ENCODE data around the gene IL17RD.

IL17RD gene

GRCh38 chr3:57164657-57165573, at the start of gene IL17RD:
Gene IL17RD (minus strand): TSS chr3:57165353. CDS start chr3:57165286, 67 bp downstream.
- Mint-ChIP-seq H3K27ac (peak within 1 kb of the TSS in 1 of 2 donors; percentile 19), H3K27me3 (peaks cover 99% of the 10 kb centered on the region), H3K4me3 (peak within 1 kb of the TSS; percentile 90 to 91), H3K9me3 (no peaks in the 10 kb centered on the region), H3K4me1 (peaks cover 9% of the 10 kb centered on the region)
- DNase-seq (peak; percentile 42 to 52), ATAC-seq (peak; percentile 67)

GRCh38 chr3:57206423-57206822, 41.3 kb upstream of the IL17RD start:
- H3K9me3 Mint-ChIP-seq, result no peaks in the 10 kb centered on the region
- ATAC-seq (no peak), DNase-seq (no peak)
- no peaks in the 10 kb centered on the region for H3K4me1 Mint-ChIP-seq
- no peak overlapping the region for H3K4me3 Mint-ChIP-seq
- no peak overlapping the region for H3K27ac Mint-ChIP-seq
- no peaks in the 10 kb centered on the region for H3K27me3 Mint-ChIP-seq

- Mint-ChIP-seq H3K4me3 (no peak within 1 kb of the TSS), H3K27ac (no peak within 1 kb of the TSS), H3K9me3 (no peaks in the 10 kb centered on the region), H3K4me1 (no peaks in the 10 kb centered on the region), H3K27me3 (peaks cover 10% of the 10 kb centered on the region)
- no peak for DNase-seq
- no peak for ATAC-seq
Measured at GRCh38 chr3:57199895-57200297, 34.7 kb upstream of the IL17RD start, which contains the start of gene HESX1. Gene HESX1 (minus strand): TSS chr3:57199978. CDS start chr3:57199918, 60 bp downstream.

- H3K4me1 Mint-ChIP-seq, result no peaks in the 10 kb centered on the region
- H3K27me3 Mint-ChIP-seq, result peaks cover 26% of the 10 kb centered on the region
- no peak overlapping the region for H3K27ac Mint-ChIP-seq
- H3K4me3 Mint-ChIP-seq, result no peak overlapping the region
- no peak for ATAC-seq
- no peaks in the 10 kb centered on the region for H3K9me3 Mint-ChIP-seq
- DNase-seq, result no peak
Measured at GRCh38 chr3:57194641-57195040, 29.5 kb upstream of the IL17RD start.

GRCh38 chr3:57192028-57192427, 26.9 kb upstream of the IL17RD start:
- H3K9me3 Mint-ChIP-seq, result no peaks in the 10 kb centered on the region
- no peak overlapping the region for H3K27ac Mint-ChIP-seq
- no peak overlapping the region for H3K4me3 Mint-ChIP-seq
- H3K4me1 Mint-ChIP-seq, result no peaks in the 10 kb centered on the region
- no peak for ATAC-seq
- no peak for DNase-seq
- peaks cover 24% of the 10 kb centered on the region for H3K27me3 Mint-ChIP-seq

DNA sequence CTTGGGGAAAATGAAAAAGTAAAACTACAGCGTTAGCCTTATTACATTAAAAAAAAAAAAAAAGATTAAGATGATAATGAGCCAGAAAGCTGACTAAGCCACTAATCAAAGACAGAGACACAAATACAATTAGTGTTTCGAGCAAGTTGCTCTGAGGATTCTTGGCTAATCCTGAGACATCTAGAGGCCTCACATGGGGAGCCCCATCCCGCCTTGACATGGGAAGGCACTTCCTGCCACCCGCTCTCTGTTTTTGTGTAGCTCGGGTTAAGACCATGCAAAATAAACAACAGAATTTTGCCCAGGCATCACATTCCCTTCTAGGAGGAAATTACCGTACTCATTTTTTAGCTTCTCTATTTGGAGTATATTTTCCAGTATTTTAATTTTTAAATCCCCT, 19.4 kb upstream of the IL17RD start:
- no peak overlapping the region for H3K27ac Mint-ChIP-seq

DNA sequence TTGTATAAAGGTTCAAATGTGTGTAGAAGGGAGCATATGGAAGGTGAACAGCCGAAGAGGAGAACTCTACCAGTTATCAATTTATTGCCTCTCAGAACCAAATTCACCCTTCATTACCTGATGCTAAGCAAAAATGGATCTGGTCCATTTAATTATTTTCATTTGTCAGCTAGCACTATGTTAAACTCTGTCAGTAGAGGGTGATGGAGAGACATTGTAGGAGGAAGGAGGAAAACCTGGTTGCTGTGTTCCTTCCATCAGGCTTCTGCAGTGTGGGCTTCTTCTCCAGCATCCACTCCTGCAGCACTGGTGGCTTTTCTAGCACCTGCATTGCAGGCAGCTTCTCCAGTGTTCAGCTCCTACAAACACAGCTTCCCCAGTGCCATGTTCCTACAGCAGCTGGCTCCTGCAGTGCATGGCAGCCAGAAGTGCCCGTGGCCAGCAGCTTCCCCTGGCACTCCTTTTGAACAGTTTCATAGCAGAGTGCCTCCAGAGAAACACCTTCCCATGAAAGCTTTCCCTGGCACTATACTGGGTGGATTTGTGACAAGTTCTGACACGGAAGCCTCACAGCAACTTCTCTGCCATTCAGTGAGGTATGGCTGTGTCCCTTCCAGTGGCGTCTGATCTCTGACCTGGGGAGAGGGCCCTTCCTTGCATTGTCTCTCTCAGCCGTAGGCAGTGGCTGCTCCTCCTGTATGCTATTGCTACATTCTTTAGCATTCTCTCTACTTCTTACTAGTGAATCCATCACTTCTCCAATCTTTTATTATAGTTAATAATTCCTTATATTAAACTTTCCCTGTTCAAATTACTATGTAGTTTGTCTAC, 14.6 kb upstream of the IL17RD start:
- no peaks in the 10 kb centered on the region for H3K9me3 Mint-ChIP-seq
- no peaks in the 10 kb centered on the region for H3K4me1 Mint-ChIP-seq
- no peak overlapping the region for H3K27ac Mint-ChIP-seq
- ATAC-seq (peak; percentile 57), DNase-seq (no peak)
- no peak overlapping the region for H3K4me3 Mint-ChIP-seq
- peaks cover 18% of the 10 kb centered on the region for H3K27me3 Mint-ChIP-seq

More for the DNA sequence above, 19.4 kb upstream of the IL17RD start:
- ATAC-seq (no peak), DNase-seq (no peak)
- H3K27me3 Mint-ChIP-seq, result no peaks in the 10 kb centered on the region
- no peaks in the 10 kb centered on the region for H3K9me3 Mint-ChIP-seq
- H3K4me1 Mint-ChIP-seq, result no peaks in the 10 kb centered on the region
- no peak overlapping the region for H3K4me3 Mint-ChIP-seq

DNA sequence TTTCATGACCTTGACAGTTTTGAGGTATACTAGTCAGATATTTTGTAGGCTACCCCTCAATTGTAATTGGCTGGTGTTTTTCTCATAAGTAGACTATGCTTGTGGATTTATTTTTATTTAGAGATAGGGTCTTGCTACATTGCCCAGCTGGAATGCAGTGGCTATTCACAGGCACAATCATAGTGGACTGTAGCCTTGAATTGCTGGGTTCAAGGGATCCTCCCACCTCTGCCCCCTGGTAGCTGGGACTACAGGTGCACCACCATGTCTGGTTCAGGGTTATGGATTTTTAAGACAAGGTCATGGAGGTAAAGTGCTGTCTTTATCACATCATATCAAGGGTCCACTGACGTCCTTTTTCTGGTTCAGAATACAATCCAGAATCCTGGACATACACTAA, 10.9 kb upstream of the IL17RD start:
- Mint-ChIP-seq H3K4me3 (no peak overlapping the region), H3K4me1 (no peaks in the 10 kb centered on the region), H3K9me3 (no peaks in the 10 kb centered on the region), H3K27me3 (peaks cover 40% of the 10 kb centered on the region), H3K27ac (no peak overlapping the region)
- DNase-seq, result no peak
- no peak for ATAC-seq

- peaks cover 6% of the 10 kb centered on the region for H3K4me1 Mint-ChIP-seq
- peaks cover 63% of the 10 kb centered on the region for H3K27me3 Mint-ChIP-seq
- no peak overlapping the region for H3K27ac Mint-ChIP-seq
- no peak for DNase-seq
- no peaks in the 10 kb centered on the region for H3K9me3 Mint-ChIP-seq
- no peak overlapping the region for H3K4me3 Mint-ChIP-seq
- ATAC-seq, result no peak
Measured at GRCh38 chr3:57173687-57174086, 8.5 kb upstream of the IL17RD start.

- H3K4me3 Mint-ChIP-seq, result no peak overlapping the region
- H3K27me3 Mint-ChIP-seq, result peaks cover 74% of the 10 kb centered on the region
- peaks cover 6% of the 10 kb centered on the region for H3K4me1 Mint-ChIP-seq
- DNase-seq, result no peak
- no peaks in the 10 kb centered on the region for H3K9me3 Mint-ChIP-seq
- no peak for ATAC-seq
- no peak overlapping the region for H3K27ac Mint-ChIP-seq
Measured at GRCh38 chr3:57170946-57171345, 5.8 kb upstream of the IL17RD start.

- H3K27me3 Mint-ChIP-seq, result peaks cover 81% of the 10 kb centered on the region
- H3K9me3 Mint-ChIP-seq, result no peaks in the 10 kb centered on the region
- peak overlapping the region; percentile 61 to 80 for H3K4me3 Mint-ChIP-seq
- no peak overlapping the region for H3K27ac Mint-ChIP-seq
- peaks cover 6% of the 10 kb centered on the region for H3K4me1 Mint-ChIP-seq
- ATAC-seq (peak; percentile 90), DNase-seq (peak; percentile 67 to 68)
Measured at GRCh38 chr3:57169872-57170623, 4.9 kb upstream of the IL17RD start.

DNA sequence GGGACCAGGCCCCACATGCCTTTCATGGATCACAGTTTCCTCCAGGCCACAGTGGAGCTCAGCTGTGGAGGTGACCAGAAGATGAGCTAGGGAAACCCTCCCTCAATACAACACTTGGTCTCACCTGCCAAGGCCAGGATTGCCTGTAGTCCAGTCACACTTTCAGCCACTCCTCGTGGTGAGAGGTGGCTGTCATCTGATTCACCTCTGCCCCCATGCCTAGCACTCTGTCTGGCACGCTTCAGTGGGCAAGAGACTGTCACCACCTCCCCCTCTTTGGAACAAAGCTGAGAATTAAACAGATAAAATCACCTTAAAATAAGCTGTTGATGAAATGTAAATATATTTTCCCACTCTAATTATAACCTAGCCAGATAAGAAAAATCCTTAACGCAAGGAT, 4.0 kb upstream of the IL17RD start:
- DNase-seq (no peak), ATAC-seq (no peak)
- no peaks in the 10 kb centered on the region for H3K9me3 Mint-ChIP-seq
- peaks cover 91% of the 10 kb centered on the region for H3K27me3 Mint-ChIP-seq
- H3K27ac Mint-ChIP-seq, result peak overlapping the region in 1 of 2 donors; percentile 20
- H3K4me3 Mint-ChIP-seq, result peak overlapping the region; percentile 21 to 39
- H3K4me1 Mint-ChIP-seq, result peaks cover 11% of the 10 kb centered on the region

DNA sequence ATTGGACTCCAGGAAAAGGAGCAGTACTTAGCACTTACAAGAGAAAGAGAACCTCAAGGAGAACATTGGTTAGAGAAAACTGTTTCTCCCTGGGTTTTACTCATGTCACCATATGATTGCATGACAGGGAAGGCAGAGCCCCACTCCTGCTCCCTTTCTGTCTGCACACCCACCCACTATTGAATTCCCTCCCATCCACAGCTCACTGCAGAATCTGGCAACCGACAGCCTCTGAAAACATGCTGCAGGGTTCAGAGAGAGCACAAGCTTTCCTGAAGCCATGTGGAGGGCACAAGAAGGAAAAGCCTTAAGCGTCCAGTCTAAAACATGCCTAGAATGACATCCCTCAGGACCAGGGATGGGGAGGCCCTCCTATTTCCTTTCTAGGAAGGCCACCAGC, 3.0 kb upstream of the IL17RD start:
- ATAC-seq, result no peak
- H3K4me3 Mint-ChIP-seq, result no peak overlapping the region
- H3K4me1 Mint-ChIP-seq, result peaks cover 15% of the 10 kb centered on the region
- no peak overlapping the region for H3K27ac Mint-ChIP-seq
- peaks cover 91% of the 10 kb centered on the region for H3K27me3 Mint-ChIP-seq
- H3K9me3 Mint-ChIP-seq, result no peaks in the 10 kb centered on the region
- no peak for DNase-seq

GRCh38 chr3:57166660-57167059, 1.5 kb upstream of the IL17RD start:
- no peak for ATAC-seq
- H3K27me3 Mint-ChIP-seq, result peaks cover 96% of the 10 kb centered on the region
- DNase-seq, result no peak
- H3K4me3 Mint-ChIP-seq, result peak overlapping the region; percentile 1 to 13
- H3K4me1 Mint-ChIP-seq, result peaks cover 15% of the 10 kb centered on the region
- no peaks in the 10 kb centered on the region for H3K9me3 Mint-ChIP-seq
- no peak overlapping the region for H3K27ac Mint-ChIP-seq

- DNase-seq, result no peak
- Mint-ChIP-seq H3K9me3 (no peaks in the 10 kb centered on the region), H3K4me1 (peaks cover 15% of the 10 kb centered on the region), H3K27me3 (peaks cover 99% of the 10 kb centered on the region), H3K4me3 (peak overlapping the region; percentile 48 to 79), H3K27ac (peak overlapping the region in 1 of 2 donors; percentile 19)
- no peak for ATAC-seq
Measured at GRCh38 chr3:57165641-57166040, 488 bp upstream of the IL17RD start.

Measured in stimulated activated naive CD8-positive, alpha-beta T cell treated with anti-CD3 and anti-CD28 coated beads, Interleukin-15, amount 100 ng/mL, for 72 hours (primary cell).